HEK293T (cell line): Measurements from ENCODE around the gene SLC41A3.

Experiments used
- ARNT ChIP-seq: fragments of 450-650 bp; IDR thresholded peaks from 2 replicates; pipeline ENCODE4 v1.6.1; 2017; ENCODE audit warnings: mild to moderate bottlenecking
- BHLHE40 ChIP-seq: fragments of 450-650 bp; IDR thresholded peaks from 2 replicates; pipeline ENCODE4 v1.6.1; 2016; ENCODE audit warnings: mild to moderate bottlenecking, moderate library complexity, borderline replicate concordance
- CTBP1 ChIP-seq: fragments of 450-650 bp; IDR thresholded peaks from 2 replicates; pipeline ENCODE4 v1.6.1; 2016; ENCODE audit warnings: borderline replicate concordance
- ELF4 ChIP-seq: fragments of 450-650 bp; IDR thresholded peaks from 2 replicates; pipeline ENCODE4 v1.6.1; 2017; ENCODE audit warnings: antibody characterized with exemption
- FOXA1 ChIP-seq: fragments of 450-650 bp; IDR thresholded peaks from 2 replicates; pipeline ENCODE4 v1.6.1; 2016; ENCODE audit warnings: mild to moderate bottlenecking
- FOXK2 ChIP-seq: fragments of 450-650 bp; IDR thresholded peaks from 2 replicates; pipeline ENCODE4 v1.6.1; 2016; ENCODE audit warnings: mild to moderate bottlenecking
- FOXM1 ChIP-seq: fragments of 450-650 bp; IDR thresholded peaks from 2 replicates; pipeline ENCODE4 v1.6.1; 2017; ENCODE audit warnings: mild to moderate bottlenecking, borderline replicate concordance
- HDGF ChIP-seq: fragments of 450-650 bp; IDR thresholded peaks from 2 replicates; pipeline ENCODE4 v1.6.1; 2017; ENCODE audit warnings: antibody characterized with exemption, borderline replicate concordance
- L3MBTL2 ChIP-seq: fragments of 450-650 bp; conservative IDR thresholded peaks from 2 replicates; pipeline ENCODE4 v1.6.1; 2016; ENCODE audit warnings: mild to moderate bottlenecking
- NFRKB ChIP-seq: fragments of 450-650 bp; IDR thresholded peaks from 2 replicates; pipeline ENCODE4 v1.6.1; 2016; ENCODE audit warnings: mild to moderate bottlenecking, moderate library complexity
- SP1 ChIP-seq: fragments of 450-650 bp; IDR thresholded peaks from 2 replicates; pipeline ENCODE4 v1.6.1; 2017
- SUZ12 ChIP-seq: fragments of 450-650 bp; IDR thresholded peaks from 2 replicates; pipeline ENCODE4 v1.6.1; 2016; ENCODE audit warnings: mild to moderate bottlenecking
- TARDBP ChIP-seq: fragments of 450-650 bp; IDR thresholded peaks from 2 replicates; pipeline ENCODE4 v1.6.1; 2016
- TF ChIP-seq, protein P1 (sequence below): fragments of 450-650 bp; IDR thresholded peaks from 2 replicates; pipeline ENCODE4 v1.6.1; 2016

DNA sequence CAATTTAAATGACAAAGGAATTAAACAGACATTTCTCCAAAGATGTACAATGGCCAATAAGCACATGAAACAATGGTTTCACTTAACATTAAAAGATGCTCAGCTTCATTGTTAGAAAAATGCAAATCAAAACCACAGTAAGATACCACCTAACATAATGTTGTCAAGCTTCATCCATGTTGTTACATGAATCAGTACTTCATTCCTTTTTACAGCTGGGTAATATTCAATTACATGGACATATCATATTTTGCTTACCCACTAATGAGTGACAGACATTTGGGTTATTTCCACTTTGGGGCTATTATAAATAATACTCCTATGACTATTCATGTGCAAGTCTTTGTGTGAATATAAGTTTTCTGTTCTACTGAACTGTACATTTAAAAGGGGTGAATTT is 7.8 kb downstream of the SLC41A3 start:
- TF ChIP-seq FOXM1 (no peak), ARNT (no peak), TARDBP (no peak), FOXK2 (no peak), L3MBTL2 (no peak), SUZ12 (no peak), ELF4 (no peak), SP1 (no peak), FOXA1 (no peak), CTBP1 (no peak), BHLHE40 (no peak), HDGF (no peak), NFRKB (no peak)
- TF ChIP-seq, protein P1, sequence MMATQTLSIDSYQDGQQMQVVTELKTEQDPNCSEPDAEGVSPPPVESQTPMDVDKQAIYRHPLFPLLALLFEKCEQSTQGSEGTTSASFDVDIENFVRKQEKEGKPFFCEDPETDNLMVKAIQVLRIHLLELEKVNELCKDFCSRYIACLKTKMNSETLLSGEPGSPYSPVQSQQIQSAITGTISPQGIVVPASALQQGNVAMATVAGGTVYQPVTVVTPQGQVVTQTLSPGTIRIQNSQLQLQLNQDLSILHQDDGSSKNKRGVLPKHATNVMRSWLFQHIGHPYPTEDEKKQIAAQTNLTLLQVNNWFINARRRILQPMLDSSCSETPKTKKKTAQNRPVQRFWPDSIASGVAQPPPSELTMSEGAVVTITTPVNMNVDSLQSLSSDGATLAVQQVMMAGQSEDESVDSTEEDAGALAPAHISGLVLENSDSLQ: no peak
